Testis (tissue), 3 donors: ENCODE measurements around the gene ANKRD53. TPM values are rescaled to one million over a fixed set of nuclear protein-coding genes. Genes with fewer than 3 reads are reported as not detected.
A peak's percentile ranks its signal among the peaks of the same experiment; 100 is the strongest.

Source experiments
- DNase-seq: peaks from one replicate; pipeline ENCODE4 v3.0.0-alpha.2; 2019
- H3K27ac ChIP-seq, 2 donors: fragments of 200-600 bp; sonication (generic); one replicate each; pipeline ENCODE4 v1.5.1; 2019
- H3K27me3 ChIP-seq: fragments of 200-600 bp; sonication (generic); one replicate; pipeline ENCODE4 v1.5.1; 2019
- H3K36me3 ChIP-seq: fragments of 200-600 bp; sonication (generic); one replicate; pipeline ENCODE4 v1.5.1; 2017; ENCODE audit warnings: low read depth; ENCODE audit errors: missing control alignments
- H3K4me1 ChIP-seq: fragments of 200-600 bp; sonication (generic); one replicate; pipeline ENCODE4 v1.5.1; 2019
- H3K4me3 ChIP-seq, 2 donors: fragments of 200-600 bp; sonication (generic); one replicate each; pipeline ENCODE4 v1.5.1; 2017 to 2019
- H3K9me3 ChIP-seq: fragments of 200-600 bp; sonication (generic); one replicate; pipeline ENCODE4 v1.5.1; 2017
- POLR2A ChIP-seq: fragments of 450-650 bp; IDR thresholded peaks from one replicate; pipeline ENCODE4 v1.6.1; 2017; ENCODE audit warnings: antibody characterized with exemption, mild to moderate bottlenecking, moderate library complexity
- WGBS, 2 donors: methylation state at CpG; one replicate each; pipeline ENCODE4 v1.1.5; 2018; 5-methylcytosine and 5-hydroxymethylcytosine counted together
- intact Hi-C: fragments of 100-400 bp; cut with DNase I; formaldehyde crosslinking; loops from one replicate; pipeline ENCODE4 v1.15.1; 2023; ENCODE audit warnings: low total_unique reads
- polyA plus RNA-seq: library from polyadenylated mRNA; stranded (reverse); fragments of 350-450 nt; fragmentation: Illumina TruSeq; extraction: RNeasy Lipid Tissue Mini Kit (QIAGEN cat#74804); gene quantifications from one replicate; pipeline ENCODE4 v1.2.3, GENCODE V29; 2014; ENCODE audit warnings: low read depth, low replicate concordance; ENCODE audit not compliant: insufficient read depth
- total RNA-seq, 2 donors: library from RNA; depleted of rRNA; stranded (reverse); fragments of >200 nt; gene quantifications; one replicate each; pipeline ENCODE4 v1.2.3, GENCODE V29; 2016
- TF ChIP-seq, protein P1 (sequence below), 3 experiments: fragments of 450-650 bp in 2 of 3; fragments of 200-600 bp in 1 of 3; sonication (generic) in 1 of 3; IDR thresholded peaks; one replicate each; pipeline ENCODE4 v1.5.1; 2016 to 2019; ENCODE audit warnings: antibody characterized with exemption in 3 of 3, mild to moderate bottlenecking in 2 of 3, moderate library complexity in 1 of 3

ANKRD53 gene
- total and polyA plus RNA-seq, 3 donors from 2014 or later: 10.6 to 52.2 (median 36.3) TPM

DNA sequence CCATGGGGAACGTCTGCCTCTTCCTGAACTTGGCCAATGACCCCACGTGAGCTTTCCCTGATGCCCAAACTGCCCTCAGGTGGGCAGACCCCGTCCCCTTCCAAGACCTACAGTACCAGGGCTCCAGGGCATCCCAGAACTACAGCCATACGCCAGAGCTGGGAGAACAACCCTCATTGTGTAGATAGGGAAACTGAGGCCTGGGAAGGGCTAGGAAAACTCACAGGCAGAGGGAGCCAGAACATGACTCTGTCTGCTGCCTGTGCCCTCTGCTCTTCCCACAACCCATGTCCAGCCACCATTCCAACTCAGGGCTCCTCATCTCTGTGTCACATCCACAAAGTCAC lies 16.8 kb upstream of the ANKRD53 start:
- intact Hi-C loops: no loop called here
- H3K27me3 ChIP-seq: no peaks in the 10 kb centered on the region

DNA sequence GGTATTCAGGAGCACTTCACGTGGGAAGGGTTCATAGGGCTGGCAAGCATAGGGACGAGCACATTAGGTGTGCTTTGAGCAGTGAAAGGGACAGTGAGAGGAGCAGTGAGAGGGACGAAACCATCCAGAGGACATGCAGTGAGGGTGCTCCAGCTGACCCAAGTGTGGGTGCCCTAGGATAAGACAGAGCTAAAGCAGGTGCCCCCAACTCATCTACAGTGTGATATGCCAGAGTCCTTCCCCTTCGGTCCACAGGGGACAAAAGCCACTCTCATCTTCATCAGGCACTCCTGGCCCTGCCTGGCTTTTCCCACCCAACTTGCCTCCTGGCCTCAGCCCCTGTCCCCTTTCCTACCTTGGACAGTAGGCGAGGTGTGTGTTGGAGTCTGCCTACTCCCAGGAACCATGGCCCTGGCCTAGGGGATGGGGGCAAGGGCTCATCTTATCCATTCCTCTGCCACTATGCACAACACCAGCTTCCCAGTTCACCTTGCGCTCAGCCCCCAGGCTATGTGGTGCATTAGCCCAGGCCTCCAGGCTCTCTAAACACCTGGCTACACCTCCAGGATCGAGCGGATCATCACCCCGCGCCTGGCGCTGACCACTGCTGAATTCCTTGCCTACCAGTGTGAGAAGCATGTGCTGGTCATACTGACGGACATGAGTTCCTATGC lies 16.1 kb upstream of the ANKRD53 start:
- 88 to 90% methylated on average over 9 to 12 of the region's 12 CpGs for WGBS, 2 donors
- H3K4me3 ChIP-seq: no peak overlapping the region
- TF ChIP-seq, protein P1, sequence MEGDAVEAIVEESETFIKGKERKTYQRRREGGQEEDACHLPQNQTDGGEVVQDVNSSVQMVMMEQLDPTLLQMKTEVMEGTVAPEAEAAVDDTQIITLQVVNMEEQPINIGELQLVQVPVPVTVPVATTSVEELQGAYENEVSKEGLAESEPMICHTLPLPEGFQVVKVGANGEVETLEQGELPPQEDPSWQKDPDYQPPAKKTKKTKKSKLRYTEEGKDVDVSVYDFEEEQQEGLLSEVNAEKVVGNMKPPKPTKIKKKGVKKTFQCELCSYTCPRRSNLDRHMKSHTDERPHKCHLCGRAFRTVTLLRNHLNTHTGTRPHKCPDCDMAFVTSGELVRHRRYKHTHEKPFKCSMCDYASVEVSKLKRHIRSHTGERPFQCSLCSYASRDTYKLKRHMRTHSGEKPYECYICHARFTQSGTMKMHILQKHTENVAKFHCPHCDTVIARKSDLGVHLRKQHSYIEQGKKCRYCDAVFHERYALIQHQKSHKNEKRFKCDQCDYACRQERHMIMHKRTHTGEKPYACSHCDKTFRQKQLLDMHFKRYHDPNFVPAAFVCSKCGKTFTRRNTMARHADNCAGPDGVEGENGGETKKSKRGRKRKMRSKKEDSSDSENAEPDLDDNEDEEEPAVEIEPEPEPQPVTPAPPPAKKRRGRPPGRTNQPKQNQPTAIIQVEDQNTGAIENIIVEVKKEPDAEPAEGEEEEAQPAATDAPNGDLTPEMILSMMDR (IDR thresholded peaks at IDR 0.05): no peak
- no peak for TF ChIP-seq POLR2A
- peak; percentile 6 for DNase-seq
- no peaks in the 10 kb centered on the region for H3K9me3 ChIP-seq
- H3K27me3 ChIP-seq: no peaks in the 10 kb centered on the region
- intact Hi-C loops: no loop called here
- peaks cover 6% of the 10 kb centered on the region for H3K4me1 ChIP-seq
- H3K27ac ChIP-seq: no peak overlapping the region
- H3K36me3 ChIP-seq: no peaks in the 10 kb centered on the region

More for the DNA sequence above, 16.8 kb upstream of the ANKRD53 start:
- Histone ChIP-seq H3K9me3 (no peaks in the 10 kb centered on the region), H3K4me1 (peaks cover 6% of the 10 kb centered on the region), H3K36me3 (no peaks in the 10 kb centered on the region), H3K27ac (no peak overlapping the region), H3K4me3 (no peak overlapping the region)
- TF ChIP-seq POLR2A: no peak
- TF ChIP-seq, protein P1 (IDR thresholded peaks at IDR 0.05): no peak
- WGBS, 2 donors: 91 to 93% methylated on average over 4 of the region's 4 CpGs
- peak; percentile 7 for DNase-seq

DNA sequence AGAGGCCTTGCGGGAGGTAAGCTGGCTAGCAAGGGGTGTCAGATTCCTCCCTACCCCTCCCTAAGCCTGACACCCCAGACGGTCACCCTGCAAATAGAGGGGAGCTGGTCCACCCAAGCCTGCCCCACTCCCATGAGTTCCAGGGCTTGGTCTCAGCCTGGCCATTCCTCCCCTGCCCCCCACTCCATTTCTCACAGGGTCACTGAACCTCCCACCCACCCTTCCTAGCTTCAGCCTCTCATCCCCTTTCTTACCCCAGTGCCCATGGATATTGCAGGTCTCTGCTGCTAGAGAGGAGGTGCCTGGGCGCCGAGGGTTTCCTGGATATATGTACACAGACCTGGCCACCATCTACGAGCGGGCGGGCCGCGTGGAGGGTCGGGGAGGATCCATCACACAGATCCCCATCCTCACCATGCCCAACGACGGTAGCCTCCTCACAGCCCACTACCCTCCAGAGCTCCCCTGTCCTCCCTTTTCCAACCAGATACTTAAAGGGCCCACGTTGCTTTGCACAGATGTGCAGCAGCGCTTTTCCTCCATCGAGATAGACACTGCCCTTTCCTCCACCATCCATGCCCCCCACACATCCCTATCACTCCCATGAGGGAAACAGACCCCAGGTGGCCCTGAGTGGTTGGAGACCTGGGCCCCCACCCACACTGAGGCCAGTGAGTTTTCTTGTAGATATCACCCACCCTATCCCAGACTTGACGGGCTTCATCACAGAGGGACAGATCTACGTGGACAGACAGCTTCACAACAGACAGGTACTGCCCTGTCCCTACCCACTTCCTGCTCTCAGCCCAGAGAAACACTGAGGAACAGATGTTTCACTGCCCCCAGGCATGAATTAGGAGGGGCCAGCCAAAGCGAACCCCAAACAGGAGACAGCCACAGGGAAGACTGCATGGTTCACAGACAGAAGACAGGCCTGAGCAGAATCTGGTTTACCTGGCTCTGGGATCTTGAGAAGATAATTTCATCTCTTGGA lies 15.2 kb upstream of the ANKRD53 start:
- H3K4me1 ChIP-seq: peaks cover 6% of the 10 kb centered on the region
- 66 to 71% methylated on average over 17 to 18 of the region's 18 CpGs for WGBS, 2 donors
- no peak overlapping the region for H3K4me3 ChIP-seq
- TF ChIP-seq, protein P1 (IDR thresholded peaks at IDR 0.05): no peak
- no peak for TF ChIP-seq POLR2A
- no peak overlapping the region for H3K27ac ChIP-seq
- H3K9me3 ChIP-seq: no peaks in the 10 kb centered on the region
- peak; percentile 11 for DNase-seq
- intact Hi-C loops: no loop called here
- H3K36me3 ChIP-seq: no peaks in the 10 kb centered on the region
- no peaks in the 10 kb centered on the region for H3K27me3 ChIP-seq

DNA sequence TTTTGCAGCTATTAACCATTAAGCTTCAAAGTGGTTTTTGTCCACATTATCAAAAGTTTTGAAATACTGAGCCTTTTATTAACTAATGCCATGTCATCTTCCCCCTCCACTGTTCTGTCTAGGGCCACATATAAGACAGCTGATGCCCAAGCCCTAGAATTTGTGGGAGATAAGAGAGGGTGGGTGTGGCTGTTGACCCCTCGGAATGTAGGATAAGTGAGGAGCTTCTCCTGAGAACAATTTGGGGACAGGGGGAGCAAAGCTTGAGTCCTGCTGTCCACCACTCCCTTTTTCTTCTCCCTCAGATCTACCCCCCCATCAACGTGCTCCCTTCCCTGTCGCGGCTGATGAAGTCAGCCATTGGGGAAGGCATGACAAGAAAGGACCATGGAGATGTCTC lies 14.3 kb upstream of the ANKRD53 start:
- Histone ChIP-seq H3K36me3 (no peaks in the 10 kb centered on the region), H3K27ac (no peak overlapping the region), H3K4me3 (no peak overlapping the region), H3K4me1 (peaks cover 6% of the 10 kb centered on the region), H3K27me3 (no peaks in the 10 kb centered on the region), H3K9me3 (no peaks in the 10 kb centered on the region)
- WGBS, 2 donors: 38 to 52% methylated on average over 4 of the region's 4 CpGs
- no peak for DNase-seq
- intact Hi-C loops: no loop called here
- TF ChIP-seq, protein P1 (IDR thresholded peaks at IDR 0.05): no peak
- no peak for TF ChIP-seq POLR2A
